Measurements from ENCODE around the gene PITPNB.

- TF ChIP-seq POLR2A (IDR thresholded peaks at IDR 0.05; ENCODE audit: low read depth, low read length) (no peak), POLR2AphosphoS5 (IDR thresholded peaks at IDR 0.05; ENCODE audit: low read depth, low read length) (no peak), TAF1 (IDR thresholded peaks at IDR 0.05; ENCODE audit: borderline replicate concordance, low read depth, low read length) (no peak)
These were observed 15.1 kb downstream of the PITPNB start for GRCh38 chr22:27903805-27904473.
